Esophagus squamous epithelium (tissue), 4 donors: Measurements from ENCODE around the gene LIMCH1.

ENCODE experiments used
- CTCF ChIP-seq, 6 experiments: fragments of 450-650 bp in 4 of 6; fragments of 200-600 bp in 2 of 6; sonication (generic) in 2 of 6; IDR thresholded peaks; one replicate each; pipeline ENCODE4 v1.5.1; 2016 to 2019; ENCODE audit warnings: antibody characterized with exemption in 6 of 6, mild to moderate bottlenecking in 4 of 6, moderate library complexity in 4 of 6
- POLR2A ChIP-seq, 4 donors: fragments of 450-650 bp; IDR thresholded peaks; one replicate each; pipeline ENCODE4 v1.6.1; 2017; ENCODE audit warnings: antibody characterized with exemption in 4 of 4, mild to moderate bottlenecking in 4 of 4, moderate library complexity in 3 of 4

DNA sequence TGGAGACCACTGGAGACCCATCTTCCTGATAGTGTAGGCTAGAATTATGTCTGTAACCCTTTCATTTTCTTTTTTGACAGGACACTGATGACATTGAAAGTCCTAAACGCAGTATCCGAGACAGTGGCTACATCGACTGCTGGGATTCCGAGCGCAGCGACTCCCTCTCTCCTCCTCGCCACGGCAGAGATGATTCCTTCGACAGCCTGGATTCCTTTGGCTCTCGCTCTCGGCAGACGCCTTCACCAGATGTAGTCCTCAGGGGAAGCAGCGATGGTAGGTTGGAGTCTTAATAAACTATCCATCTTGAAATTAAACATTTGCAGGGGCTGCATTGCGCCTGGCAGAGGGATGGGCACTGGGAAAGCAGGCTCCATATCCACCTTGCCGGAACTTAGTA is 75.4 kb downstream of the LIMCH1 start:
- TF ChIP-seq CTCF (IDR thresholded peaks at IDR 0.05) (no peak), POLR2A (IDR thresholded peaks at IDR 0.05) (no peak)
